K562 (cell line): ENCODE measurements around the gene TRMT44. TPM values are rescaled to one million over a fixed set of nuclear protein-coding genes. Genes with fewer than 3 reads are reported as not detected.

Source experiments
- BHLHE40 ChIP-seq: IDR thresholded peaks from 2 replicates; pipeline ENCODE4 v1.6.1; 2011; ENCODE audit warnings: low read length, improper control_type of control experiment
- MTF1 ChIP-seq: fragments of 250-450 bp; sonication (Bioruptor Pico); IDR thresholded peaks from 2 replicates; pipeline ENCODE4 v1.9.0; 2021; ENCODE audit warnings: moderate library complexity, mild to moderate bottlenecking, inconsistent platforms, borderline replicate concordance
- NCOA6 ChIP-seq: fragments of 450-650 bp; IDR thresholded peaks from 2 replicates; pipeline ENCODE4 v1.6.1; 2017; ENCODE audit warnings: mild to moderate bottlenecking
- NCOR1 ChIP-seq: fragments of 450-650 bp; IDR thresholded peaks from 2 replicates; pipeline ENCODE4 v1.6.1; 2016; ENCODE audit warnings: mild to moderate bottlenecking, moderate library complexity
- SAFB2 ChIP-seq: fragments of 200-400 bp; formaldehyde crosslinking; IDR thresholded peaks from 2 replicates; pipeline ENCODE4 v1.6.1; 2018; ENCODE audit warnings: borderline replicate concordance, low read length, low read depth, moderate library complexity; ENCODE audit not compliant: severe bottlenecking
- SMAD4 ChIP-seq: fragments of 250-450 bp; sonication (Bioruptor Pico); conservative IDR thresholded peaks from 2 replicates; pipeline ENCODE4 v1.8.0; 2021; ENCODE audit warnings: inconsistent platforms, mild to moderate bottlenecking, moderate library complexity
- SMARCE1 ChIP-seq: fragments of 450-650 bp; IDR thresholded peaks from 2 replicates; pipeline ENCODE4 v1.7.1; 2016; ENCODE audit warnings: mild to moderate bottlenecking
- ZNF561 ChIP-seq: fragments of 450-650 bp; formaldehyde crosslinking; conservative IDR thresholded peaks from 2 replicates; pipeline ENCODE4 v1.4.0; 2020; ENCODE audit warnings: mild to moderate bottlenecking, moderate library complexity
- polyA plus RNA-seq, 8 experiments: library from polyadenylated mRNA; depleted of rRNA in 4 of 8; stranded (reverse) in 5 of 8; unstranded in 3 of 8; fragments of >200 nt; fragmentation: Nextera tagmentation in 2 of 8; fragmentation: Illumina TruSeq in 1 of 8; extraction: Ambion mirVana in 2 of 8; extraction: Trizol in 1 of 8; gene quantifications; 2 replicates each; pipeline versions ENCODE4 v1.2.1 to v1.2.3, GENCODE V29; 2011 to 2014; ENCODE audit warnings: inconsistent platforms in 1 of 8, missing spikeins in 1 of 8
- total RNA-seq, 7 experiments: library from RNA; depleted of rRNA in 6 of 7; stranded (reverse); fragments of >200 nt in 6 of 7; fragmentation: Illumina TruSeq in 2 of 7; extraction: Trizol in 2 of 7; gene quantifications; 2 replicates each; pipeline versions ENCODE4 v1.2.1 to v1.2.3, GENCODE V29; 2011 to 2021; ENCODE audit warnings: low replicate concordance in 1 of 7
- TF ChIP-seq, protein P1 (sequence below): sonication (generic); formaldehyde crosslinking; IDR thresholded peaks from 2 replicates; pipeline ENCODE4 v1.8.1; 2023; ENCODE audit warnings: mild to moderate bottlenecking, missing genetic modification reagents
- TF ChIP-seq, protein P2 (sequence below): IDR thresholded peaks from 2 replicates; pipeline ENCODE4 v1.6.1; 2016; ENCODE audit warnings: missing genetic modification characterization, missing compliant biosample characterization
- TF ChIP-seq, protein P3 (sequence below): sonication (generic); formaldehyde crosslinking; IDR thresholded peaks from 2 replicates; pipeline ENCODE4 v1.5.0; 2020; ENCODE audit warnings: missing genetic modification reagents
- TF ChIP-seq, protein P4 (sequence below): fragments of 250-450 bp; sonication (Bioruptor Pico); IDR thresholded peaks from 2 replicates; pipeline ENCODE4 v1.5.0; 2020; ENCODE audit warnings: mild to moderate bottlenecking, borderline replicate concordance
- TF ChIP-seq, protein P5 (sequence below): sonication (generic); formaldehyde crosslinking; IDR thresholded peaks from 2 replicates; pipeline ENCODE4 v1.8.1; 2023; ENCODE audit warnings: mild to moderate bottlenecking, missing genetic modification reagents

Gene TRMT44
- total and polyA plus RNA-seq, 9 of the 15 experiments (the other 6 are each of a cell fraction or from before 2014, with no cell fraction given), result 1.2 to 18.6 (median 10.0) TPM

DNA sequence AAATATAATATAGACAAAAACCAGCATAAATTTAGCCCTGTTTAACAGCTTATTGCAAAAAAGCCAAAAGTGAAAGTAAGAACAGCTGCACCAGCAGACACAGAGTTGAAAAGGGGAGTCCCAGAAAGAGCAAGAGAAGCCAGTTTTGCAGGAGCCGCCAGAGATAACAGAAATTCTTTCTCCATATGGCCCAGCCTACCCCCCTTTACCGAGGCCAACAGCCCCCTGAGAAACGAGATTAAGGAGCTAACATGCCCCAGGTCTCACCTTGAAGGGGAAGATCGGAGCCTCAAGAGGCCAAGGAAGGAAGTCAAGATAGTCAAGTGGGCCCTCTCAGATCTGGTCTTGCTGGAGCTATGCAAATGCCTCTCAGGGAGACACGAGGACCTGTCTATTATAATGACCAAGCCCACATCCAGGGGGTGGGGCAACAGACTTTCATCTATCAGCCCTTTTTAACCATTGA, 4.9 kb upstream of the TRMT44 start (continued):
- TF ChIP-seq, protein P1, sequence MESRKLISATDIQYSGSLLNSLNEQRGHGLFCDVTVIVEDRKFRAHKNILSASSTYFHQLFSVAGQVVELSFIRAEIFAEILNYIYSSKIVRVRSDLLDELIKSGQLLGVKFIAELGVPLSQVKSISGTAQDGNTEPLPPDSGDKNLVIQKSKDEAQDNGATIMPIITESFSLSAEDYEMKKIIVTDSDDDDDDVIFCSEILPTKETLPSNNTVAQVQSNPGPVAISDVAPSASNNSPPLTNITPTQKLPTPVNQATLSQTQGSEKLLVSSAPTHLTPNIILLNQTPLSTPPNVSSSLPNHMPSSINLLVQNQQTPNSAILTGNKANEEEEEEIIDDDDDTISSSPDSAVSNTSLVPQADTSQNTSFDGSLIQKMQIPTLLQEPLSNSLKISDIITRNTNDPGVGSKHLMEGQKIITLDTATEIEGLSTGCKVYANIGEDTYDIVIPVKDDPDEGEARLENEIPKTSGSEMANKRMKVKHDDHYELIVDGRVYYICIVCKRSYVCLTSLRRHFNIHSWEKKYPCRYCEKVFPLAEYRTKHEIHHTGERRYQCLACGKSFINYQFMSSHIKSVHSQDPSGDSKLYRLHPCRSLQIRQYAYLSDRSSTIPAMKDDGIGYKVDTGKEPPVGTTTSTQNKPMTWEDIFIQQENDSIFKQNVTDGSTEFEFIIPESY (CRISPR knock-in tag), result no peak
- TF ChIP-seq ZNF561 (CRISPR knock-in tag) (no peak), SMARCE1 (no peak), NCOA6 (no peak), SMAD4 (no peak), MTF1 (no peak), BHLHE40 (no peak), NCOR1 (0 out of 2 replicates have a peak, but pooled peaks have one; percentile 9), SAFB2 (no peak)
- TF ChIP-seq, protein P2, sequence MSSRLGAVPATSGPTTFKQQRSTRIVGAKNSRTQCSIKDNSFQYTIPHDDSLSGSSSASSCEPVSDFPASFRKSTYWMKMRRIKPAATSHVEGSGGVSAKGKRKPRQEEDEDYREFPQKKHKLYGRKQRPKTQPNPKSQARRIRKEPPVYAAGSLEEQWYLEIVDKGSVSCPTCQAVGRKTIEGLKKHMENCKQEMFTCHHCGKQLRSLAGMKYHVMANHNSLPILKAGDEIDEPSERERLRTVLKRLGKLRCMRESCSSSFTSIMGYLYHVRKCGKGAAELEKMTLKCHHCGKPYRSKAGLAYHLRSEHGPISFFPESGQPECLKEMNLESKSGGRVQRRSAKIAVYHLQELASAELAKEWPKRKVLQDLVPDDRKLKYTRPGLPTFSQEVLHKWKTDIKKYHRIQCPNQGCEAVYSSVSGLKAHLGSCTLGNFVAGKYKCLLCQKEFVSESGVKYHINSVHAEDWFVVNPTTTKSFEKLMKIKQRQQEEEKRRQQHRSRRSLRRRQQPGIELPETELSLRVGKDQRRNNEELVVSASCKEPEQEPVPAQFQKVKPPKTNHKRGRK (tag), result no peak
- TF ChIP-seq, protein P3, sequence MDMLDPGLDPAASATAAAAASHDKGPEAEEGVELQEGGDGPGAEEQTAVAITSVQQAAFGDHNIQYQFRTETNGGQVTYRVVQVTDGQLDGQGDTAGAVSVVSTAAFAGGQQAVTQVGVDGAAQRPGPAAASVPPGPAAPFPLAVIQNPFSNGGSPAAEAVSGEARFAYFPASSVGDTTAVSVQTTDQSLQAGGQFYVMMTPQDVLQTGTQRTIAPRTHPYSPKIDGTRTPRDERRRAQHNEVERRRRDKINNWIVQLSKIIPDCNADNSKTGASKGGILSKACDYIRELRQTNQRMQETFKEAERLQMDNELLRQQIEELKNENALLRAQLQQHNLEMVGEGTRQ, result no peak
- TF ChIP-seq, protein P4, sequence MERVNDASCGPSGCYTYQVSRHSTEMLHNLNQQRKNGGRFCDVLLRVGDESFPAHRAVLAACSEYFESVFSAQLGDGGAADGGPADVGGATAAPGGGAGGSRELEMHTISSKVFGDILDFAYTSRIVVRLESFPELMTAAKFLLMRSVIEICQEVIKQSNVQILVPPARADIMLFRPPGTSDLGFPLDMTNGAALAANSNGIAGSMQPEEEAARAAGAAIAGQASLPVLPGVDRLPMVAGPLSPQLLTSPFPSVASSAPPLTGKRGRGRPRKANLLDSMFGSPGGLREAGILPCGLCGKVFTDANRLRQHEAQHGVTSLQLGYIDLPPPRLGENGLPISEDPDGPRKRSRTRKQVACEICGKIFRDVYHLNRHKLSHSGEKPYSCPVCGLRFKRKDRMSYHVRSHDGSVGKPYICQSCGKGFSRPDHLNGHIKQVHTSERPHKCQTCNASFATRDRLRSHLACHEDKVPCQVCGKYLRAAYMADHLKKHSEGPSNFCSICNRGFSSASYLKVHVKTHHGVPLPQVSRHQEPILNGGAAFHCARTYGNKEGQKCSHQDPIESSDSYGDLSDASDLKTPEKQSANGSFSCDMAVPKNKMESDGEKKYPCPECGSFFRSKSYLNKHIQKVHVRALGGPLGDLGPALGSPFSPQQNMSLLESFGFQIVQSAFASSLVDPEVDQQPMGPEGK (CRISPR knock-in tag), result no peak
- TF ChIP-seq, protein P5, sequence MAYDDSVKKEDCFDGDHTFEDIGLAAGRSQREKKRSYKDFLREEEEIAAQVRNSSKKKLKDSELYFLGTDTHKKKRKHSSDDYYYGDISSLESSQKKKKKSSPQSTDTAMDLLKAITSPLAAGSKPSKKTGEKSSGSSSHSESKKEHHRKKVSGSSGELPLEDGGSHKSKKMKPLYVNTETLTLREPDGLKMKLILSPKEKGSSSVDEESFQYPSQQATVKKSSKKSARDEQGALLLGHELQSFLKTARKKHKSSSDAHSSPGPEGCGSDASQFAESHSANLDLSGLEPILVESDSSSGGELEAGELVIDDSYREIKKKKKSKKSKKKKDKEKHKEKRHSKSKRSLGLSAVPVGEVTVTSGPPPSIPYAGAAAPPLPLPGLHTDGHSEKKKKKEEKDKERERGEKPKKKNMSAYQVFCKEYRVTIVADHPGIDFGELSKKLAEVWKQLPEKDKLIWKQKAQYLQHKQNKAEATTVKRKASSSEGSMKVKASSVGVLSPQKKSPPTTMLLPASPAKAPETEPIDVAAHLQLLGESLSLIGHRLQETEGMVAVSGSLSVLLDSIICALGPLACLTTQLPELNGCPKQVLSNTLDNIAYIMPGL (CRISPR knock-in tag), result no peak
